GM19452 (cell line): ENCODE results near the gene DTNA.
"Not testable (repeated sequence)": the region's sequence is repeated elsewhere in the genome, so short reads cannot be mapped to it uniquely, and the experiment has no call there.

Source experiments
- ATAC-seq: cut with Tn5 transposase; IDR thresholded peaks from one replicate; pipeline ENCODE4 v1.9.1; 2021; ENCODE audit not compliant: unreplicated experiment

The DTNA gene

DNA sequence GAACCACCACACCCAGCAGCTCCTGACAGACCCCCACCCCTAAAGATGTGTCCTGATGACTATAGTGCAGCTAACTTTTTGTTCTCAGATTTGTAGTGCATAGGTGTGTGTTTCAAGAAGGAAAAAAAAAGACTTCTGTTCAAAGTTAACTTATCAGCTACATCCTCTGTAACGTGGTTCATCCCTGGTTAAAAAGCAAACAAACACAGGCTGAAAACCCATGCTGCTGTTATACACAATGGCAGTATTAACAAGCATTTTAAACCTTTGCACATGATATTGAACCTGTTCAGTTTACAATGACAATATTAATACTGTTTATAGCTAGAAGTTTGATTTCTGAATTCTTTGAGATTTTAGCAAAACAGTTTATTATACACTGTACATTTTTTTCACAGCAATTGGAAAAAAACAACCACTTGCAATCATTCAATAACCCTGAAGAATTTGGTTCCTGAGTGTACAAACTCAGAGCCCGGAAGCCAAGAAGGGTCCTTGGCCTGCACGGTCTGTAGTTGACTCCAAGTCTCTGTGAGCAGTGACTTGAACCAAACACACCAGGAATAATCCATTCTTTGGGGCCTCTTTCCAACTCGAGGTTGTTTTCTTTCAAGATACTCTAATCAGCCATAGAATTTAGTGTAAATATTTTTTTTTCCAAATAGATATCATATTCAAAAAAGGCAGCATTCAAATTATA is 177.9 kb downstream of the DTNA start:
- ATAC-seq, result no peak

DNA sequence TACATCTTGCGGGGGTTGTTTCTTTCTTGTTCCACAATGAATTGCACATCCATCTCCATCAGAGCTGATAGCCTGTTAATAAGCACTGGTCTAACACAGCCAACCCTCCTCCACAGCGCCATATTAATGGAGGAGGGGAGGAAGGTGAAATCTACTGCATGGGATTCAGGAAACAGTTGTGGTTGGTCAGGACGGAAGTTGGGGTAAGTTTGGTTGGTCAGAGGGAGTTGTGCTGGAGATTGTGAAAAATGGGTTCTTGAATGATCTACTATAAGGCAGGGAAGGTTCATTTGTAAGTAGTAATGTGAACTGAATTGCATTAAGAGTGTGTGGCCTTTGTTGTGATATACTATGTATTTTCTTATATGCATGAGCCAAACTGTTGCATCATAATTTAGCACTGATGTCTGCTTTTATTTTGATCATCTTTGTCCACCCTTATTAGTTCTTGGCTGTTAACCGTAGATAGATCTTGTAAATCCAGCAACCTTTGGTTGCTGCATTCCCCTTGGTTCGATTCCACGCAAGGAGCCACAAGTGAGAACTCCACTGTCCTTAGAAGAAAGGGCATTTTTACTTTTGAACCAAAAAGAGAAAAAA is 180.5 kb downstream of the DTNA start:
- ATAC-seq, result no peak

DNA sequence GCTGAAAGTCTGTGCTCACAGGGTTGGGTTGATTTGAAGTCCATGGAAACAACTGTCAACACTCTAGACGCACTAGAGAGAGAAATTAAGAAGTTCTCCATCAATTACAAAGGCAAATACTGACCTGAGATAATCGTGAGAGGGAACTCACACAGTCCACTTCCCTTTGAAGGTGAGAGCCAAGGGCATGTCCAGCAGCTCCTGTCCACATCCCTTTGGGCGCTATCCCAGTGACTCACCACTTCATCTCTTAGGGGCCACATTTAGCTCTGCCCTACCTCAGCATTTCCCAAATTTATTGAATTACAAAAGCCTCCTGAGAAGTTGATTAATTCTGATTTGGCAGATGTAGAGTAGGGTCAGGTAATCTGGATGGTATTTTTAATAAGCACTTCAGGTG is 182.3 kb downstream of the DTNA start:
- ATAC-seq, result no peak

DNA sequence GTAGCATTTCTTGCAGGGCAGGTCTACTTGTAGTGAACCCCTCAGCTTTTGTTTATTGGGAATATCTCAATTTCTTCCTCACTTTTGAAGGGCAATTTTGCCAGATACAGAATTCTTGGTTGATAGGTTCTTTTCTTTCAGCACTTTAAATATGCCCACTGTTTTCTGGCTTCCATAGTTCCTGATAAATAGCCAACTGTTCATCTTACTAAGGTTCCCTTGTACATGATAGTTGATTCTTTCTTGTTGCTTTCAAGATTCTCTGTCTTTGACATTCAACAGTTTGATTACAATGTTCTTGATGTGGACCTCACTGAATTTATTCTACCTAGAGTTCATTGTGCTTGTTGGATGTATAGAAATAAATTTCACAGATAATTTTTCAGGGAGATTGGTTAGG is 183.1 kb downstream of the DTNA start:
- ATAC-seq, result no peak

DNA sequence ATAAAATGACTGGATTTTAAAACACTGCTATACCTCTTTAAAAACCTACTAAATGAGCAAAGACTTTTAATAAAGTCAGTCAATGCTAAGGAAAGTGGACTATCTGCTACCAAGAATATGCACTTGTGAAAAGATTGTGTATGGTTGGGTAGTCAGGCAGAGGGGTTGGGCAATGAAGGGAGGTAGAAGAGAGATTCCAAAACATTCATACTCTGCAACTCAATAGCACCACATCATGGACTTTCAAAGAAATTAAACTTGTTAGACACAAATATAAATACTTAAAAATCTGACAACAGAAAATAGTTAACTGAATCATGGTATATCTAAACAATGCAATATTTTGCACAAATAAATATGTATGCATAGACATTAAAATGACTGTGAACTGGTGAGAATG is 191.2 kb downstream of the DTNA start:
- ATAC-seq, result no peak

DNA sequence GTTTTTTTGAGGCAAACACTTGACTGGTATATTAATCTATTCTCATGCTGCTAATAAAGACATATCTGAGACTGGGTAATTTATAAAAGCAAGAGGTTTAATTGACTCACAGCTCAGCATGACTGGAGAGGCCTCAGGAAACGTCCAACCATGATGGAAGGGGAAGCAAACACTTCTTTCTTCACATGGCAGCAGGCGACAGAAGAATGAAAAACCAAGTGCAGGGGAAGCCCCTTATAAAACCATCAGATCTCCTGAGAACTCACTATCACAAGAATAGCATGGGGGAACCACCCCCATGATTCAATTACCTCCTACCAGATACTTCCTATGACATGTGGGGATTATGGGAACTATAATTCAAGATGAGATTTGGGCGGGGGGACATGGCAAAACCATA is 194.9 kb downstream of the DTNA start:
- ATAC-seq, result no peak

DNA sequence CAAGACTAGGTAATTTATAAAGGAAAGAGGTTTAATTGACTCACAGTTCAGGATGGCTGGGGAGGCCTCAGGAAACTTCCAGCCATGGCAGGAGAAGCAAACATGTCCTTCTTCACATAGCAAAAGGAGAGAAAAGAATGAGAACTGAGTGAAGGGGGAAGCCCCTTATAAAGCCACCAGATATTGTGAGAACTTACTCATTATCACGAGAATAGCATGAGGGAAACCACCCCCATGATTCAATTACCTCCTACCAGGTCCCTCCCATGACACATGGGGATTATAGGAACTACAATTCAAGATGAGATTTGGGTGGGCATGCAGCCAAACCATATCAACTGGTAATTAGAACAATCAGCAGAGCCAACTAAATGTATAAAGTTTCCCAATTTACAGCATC is 196.9 kb downstream of the DTNA start:
- not testable (repeated sequence) for ATAC-seq

DNA sequence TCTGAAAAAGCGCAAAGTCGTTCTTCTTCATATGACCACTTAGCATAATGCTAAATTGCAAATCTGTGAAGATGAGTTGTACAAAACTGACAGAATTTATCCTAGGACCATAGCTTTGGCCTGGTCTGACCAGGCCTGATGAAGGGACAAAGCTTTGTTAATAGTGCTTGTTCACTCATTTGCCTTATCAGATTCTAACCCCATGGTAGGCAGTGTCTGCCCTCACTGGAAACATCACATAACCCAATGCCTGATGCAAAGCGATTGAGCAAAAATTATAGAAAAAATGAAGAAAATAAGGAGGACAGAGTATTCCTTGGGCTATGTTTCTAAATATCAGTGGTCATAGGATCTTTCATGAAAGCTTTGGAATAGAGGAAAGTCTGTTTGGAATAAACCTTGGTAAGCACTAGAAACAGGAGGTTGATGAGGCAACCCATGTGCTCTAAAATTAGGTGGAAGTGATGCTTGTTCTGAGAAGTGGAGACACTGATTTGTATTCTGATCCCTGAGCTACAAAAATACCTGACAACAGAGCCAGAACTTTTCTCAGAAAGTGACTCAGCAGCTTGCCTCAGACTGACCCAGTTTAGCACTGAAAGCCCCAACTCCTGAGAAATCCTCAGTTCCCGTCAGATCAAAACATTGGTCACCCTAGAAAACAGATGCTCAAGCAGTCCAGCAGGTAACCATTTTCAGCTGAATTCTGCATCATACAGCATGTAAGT is 199.7 kb downstream of the DTNA start:
- no peak for ATAC-seq

DNA sequence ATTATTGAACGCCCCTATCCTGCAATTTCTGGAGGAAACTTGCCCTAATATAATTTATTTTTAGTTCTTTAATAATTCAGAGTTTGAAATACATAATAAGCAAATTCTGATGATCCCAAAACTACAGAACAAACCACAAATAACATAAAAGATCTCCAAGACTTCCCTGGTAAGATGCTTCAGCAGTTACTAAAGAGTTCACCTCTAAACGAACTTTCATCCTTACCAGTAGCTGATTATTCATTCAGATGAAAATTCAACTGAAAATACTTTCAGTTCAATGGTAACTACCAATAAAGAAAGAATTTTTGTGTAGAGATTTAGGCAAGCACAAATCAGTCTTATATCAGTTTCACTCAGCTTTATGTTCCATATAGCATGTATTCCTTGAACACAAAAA is 201.0 kb downstream of the DTNA start:
- ATAC-seq, result no peak

DNA sequence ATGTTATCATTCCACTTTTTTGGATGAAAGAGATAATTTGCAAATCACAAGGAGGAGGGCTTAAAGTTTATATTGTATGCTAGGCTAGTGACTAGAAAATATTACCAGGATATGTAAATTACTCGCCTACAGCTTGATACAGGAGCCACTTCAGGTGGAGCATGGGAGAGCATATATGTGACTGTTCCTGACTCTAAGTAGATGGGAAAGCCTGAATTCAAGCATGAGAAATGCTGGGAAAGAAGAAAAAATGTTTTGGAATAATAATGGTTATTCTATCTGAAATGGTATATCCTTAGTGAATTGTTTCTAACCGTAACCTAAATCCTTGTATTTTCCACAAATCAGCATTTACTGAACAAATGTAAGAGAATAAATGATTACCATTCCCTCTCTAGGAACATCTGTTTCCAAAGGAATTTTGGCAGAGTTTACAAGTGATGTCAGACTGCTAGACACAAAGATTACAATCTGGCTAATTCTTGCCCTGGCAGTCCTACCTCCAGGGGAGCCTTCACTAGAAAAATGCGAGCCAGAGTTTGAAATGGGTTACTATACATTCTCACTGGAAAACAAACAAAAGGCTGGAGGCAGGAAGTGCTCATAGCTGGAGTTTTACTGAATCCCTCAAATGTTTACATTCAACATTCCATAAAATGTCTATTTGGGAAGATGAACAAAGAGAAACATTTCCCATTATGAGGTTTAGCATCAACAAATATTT is 201.7 kb downstream of the DTNA start:
- no peak for ATAC-seq

DNA sequence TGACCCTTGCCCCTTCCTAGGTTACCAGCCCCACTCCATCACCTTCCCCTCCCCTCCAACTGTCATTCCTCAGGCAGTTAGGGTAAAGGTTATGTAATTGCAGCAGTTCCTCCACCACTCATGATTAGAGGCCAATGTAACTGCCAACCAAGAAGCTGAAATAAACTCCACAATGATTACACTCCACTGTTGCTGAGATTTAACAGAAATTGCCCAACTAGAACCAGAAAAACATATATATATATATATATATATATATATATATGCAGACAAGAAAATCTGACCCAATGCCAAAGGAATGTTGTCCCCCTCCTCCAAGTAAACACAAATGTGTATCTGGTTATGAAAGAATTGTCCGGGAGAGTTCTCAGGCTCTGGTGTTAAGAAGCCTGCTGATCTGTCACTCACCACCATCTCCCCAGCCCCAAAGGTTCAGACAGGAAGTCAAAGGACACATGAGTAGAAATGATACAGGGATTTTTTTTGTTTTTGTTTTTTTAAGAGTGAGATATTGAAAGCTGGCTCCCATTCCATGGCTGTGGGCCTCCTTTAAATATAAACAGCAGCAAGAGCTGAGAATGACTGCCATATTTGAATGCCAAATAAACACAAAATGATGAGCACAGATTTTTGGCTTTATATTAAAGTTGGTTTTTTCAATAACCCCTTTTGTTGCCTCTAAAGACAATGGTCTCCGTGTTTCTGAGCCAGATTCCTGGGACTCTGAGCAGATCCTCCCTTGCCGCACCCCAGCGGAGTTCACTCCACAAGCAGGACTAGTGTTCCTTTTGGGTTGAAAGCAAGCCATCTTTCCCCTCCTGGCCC is 204.0 kb downstream of the DTNA start:
- ATAC-seq, result no peak

DNA sequence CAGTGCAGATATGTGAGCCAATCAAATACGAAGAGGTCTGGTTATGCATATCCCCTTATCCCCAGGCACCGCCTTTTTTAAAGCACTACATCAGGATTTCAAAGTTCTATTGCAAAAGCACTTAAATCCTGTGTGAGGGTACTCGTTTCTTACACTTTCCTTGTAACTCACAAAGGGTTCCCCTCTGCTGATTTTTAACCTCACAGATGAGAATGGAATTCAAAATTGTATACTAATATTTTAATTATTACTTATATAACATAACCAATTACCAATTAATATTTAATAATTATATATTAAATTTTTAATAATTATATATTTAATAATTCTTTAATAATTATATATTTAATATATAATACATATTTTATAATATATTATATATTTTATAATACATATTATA is 204.9 kb downstream of the DTNA start:
- ATAC-seq, result no peak

DNA sequence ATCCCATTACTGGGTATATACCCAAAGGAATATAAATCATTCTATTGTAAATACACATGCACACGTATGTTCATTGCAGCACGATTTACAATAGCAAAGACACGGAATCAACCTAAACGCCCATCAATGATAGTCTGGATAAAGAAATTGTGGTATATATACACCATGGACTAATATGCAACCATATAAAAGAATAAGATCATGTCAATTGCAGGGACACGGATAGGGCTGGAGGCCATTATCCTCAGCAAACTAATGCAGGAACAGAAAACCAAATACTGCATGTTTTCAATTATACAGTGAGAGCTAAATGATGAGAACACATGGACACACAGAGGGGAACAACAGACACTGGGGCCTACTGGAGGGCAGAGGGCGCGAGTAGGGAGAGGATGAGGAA is 206.4 kb downstream of the DTNA start:
- ATAC-seq, result not testable (repeated sequence)

DNA sequence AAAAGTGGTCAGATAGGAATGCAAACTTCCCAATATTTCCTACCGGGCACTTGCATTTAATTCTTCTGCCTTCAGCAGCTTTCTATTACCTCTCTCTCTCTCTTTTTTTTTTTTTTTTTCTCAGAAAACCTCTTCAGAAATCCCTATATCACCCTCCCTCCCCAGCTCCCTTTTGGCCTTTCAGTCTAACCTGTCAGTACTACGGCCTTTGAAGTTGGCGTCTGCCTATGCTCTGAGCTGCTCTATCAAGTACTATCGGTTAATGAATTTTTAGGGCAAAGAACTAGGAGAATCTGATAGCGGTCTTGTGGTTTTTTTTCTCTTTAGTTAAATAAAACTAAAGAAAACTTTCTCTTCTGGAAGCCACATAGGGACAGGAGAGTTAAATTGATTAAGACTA is 208.8 kb downstream of the DTNA start:
- ATAC-seq, result no peak

DNA sequence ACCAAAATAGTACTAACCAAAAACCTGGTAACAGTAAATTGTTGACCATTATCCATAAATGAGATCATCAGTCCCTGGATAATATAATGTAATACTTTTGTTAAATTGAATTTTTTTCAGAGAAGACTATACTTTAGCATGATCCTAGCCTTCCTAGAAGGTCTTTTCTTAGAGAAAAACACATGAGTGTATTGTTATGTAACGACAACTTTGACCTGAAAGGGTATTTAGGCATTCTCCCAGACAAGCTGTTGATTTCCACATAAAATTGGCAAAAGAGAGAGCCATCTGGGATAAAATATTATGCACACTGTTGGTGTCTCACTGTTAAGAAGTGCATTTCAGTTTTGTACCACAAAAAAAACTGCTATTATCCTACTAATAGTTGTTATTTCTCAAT is 211.1 kb downstream of the DTNA start:
- no peak for ATAC-seq

DNA sequence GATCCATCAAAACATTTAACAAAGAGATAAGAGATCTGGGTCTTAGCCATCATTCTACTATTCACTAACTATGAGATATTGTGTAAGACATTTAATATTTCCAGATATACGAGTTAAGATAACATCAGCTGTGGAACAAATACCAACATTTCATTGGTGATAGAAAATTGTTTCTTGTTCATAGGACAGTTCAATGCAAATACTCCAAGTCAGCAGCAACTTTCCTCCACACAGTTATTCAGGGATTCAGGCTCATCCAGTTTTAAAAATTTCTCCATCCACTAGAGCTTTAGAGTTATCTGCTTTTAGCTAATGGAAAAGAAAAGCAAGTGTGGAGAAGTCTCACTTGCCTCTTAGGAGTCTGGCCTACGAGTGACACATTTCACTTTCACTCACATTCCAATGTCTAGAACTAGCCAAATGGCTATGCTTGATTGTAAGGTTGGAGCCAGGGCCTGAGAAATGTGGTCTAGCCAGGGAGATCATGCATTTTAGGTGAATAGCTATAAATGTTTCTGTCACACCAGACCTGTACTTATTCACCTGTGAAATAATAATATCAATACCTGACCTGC is 211.8 kb downstream of the DTNA start:
- no peak for ATAC-seq

DNA sequence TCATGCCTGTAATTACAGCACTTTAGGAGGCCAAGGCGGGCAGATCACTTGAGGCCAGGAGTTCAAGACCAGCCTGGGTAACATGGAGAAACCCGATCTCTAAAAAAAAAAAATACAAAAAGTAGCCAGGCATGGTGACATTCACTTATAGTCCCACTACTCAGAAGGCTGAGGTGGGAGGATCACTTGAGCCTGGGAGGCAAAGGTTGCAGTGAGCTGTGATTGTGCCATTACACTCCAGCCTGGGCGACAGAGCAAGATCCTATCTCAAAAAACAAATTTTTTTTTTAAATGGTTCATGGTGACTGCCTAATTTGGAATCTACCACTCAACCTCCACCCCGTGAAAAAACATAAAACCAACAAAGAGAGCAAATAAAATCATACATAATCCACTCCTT is 212.5 kb downstream of the DTNA start:
- ATAC-seq, result not testable (repeated sequence)

DNA sequence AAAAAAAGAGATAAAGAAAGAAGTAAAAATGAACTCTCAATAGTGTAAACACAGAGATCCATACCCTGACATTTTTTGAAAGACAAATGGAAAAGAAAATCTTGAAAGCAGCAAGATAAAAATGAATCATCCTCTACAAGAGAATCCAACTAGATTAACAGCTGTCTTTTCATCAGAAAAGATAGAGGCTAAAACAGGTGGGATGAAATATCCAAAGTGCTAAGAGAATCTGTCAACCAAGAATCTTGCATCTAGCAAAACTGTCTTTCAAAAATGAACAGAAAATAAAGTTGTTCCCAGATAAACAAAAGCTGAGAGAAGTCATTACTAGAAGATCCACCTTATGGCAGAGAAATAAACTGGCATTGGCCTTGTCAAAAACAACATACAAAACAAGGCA is 213.8 kb downstream of the DTNA start:
- ATAC-seq, result no peak

DNA sequence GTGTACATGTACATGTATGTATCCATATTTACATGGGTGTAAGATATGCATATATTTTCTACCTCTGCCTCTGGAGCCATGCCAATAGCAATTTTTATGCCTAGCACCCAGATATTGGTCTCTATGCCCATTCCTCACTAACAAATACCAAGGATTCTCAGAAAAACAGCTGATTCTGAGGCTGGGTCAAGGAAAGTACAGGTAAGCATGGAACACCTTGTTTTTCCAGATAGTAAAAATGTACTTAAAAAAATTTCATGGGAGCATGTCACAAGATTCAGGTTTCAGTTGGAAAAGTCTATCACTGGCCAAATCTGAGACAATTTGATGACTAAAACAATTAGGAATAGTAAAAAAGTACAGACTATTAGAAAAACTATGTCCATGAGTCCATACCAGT is 216.6 kb downstream of the DTNA start:
- ATAC-seq, result no peak

DNA sequence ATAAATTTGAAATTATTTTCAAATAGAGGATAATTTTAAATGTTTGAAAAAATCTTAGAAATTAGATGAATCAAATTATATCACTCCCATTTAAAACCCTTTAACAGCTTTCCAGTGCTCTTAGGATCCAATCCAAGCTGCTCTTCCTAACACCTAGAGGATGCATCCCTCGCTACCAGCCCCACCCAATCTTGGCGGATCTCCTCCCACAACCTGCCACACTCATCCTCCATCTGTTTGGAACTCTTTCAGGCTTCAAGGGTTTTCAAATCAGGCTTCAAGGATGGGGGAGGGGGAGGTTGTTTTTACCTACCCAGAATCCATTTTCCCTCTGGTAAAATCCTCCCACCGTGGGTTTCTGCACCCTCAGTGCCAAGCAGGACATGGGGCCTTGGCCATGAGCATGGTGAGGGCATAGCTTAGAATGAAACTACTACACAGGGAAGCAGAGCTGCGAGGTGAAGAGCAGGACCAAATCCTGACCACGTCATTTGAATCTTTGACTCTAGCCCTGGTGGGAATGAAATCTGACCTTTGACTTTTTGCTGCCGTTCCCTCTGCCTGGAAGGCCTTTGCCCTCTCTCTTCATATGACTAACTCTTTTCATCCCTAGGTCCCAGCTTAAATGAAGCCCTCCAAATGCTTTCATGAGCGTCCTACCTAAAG is 218.1 kb downstream of the DTNA start:
- ATAC-seq, result no peak
